ENCODE data around the gene OSBPL10. TPM values are rescaled to one million over a fixed set of nuclear protein-coding genes. Genes with fewer than 3 reads are reported as not detected.

OSBPL10 gene
- polyA plus RNA-seq, 1 donor from 2014 or later: 2.0 TPM

DNA sequence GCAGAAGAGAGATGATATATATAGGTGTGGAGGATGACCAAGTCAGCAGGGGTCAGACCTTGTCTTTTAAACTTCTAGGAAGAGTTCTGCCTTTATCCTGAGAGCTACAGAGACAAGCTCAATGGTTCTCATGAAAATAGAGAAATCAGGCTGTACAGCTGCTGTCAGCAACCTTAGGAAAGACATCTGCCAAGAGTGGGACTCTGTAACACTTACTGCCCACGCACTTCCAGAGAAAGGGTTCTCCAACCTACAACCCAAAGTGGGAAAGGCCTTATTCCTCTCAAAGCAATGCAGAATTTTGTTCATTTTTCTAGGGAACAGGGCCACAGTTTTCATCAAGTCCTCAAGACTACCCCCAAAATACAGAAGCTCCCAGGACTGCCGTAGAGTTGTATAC lies 309.6 kb downstream of the OSBPL10 start:
- no peak overlapping the region for H3K27ac ChIP-seq (ENCODE audit: low read length)
- no peaks in the 10 kb centered on the region for H3K36me3 ChIP-seq (ENCODE audit: insufficient read depth, low read length)
- no peaks in the 10 kb centered on the region for H4K20me1 ChIP-seq (ENCODE audit: insufficient read depth)
- no peak overlapping the region for H3K4me2 ChIP-seq (ENCODE audit: low read length)
- H3K9me2 ChIP-seq (ENCODE audit: insufficient read depth, low read length): no peaks in the 10 kb centered on the region
- no peak overlapping the region for H3K9ac ChIP-seq (ENCODE audit: low read length)
- H3K4me3 ChIP-seq (ENCODE audit: low read length): no peak overlapping the region
- no peaks in the 10 kb centered on the region for H3K79me2 ChIP-seq (replicated peaks; ENCODE audit: insufficient read depth, low read length)
- H2AFZ ChIP-seq (ENCODE audit: low read depth, low read length): no peak overlapping the region
- H3F3A ChIP-seq (ENCODE audit: insufficient read depth, low read length, poor library complexity, severe bottlenecking): no peaks in the 10 kb centered on the region
- no peaks in the 10 kb centered on the region for H3K27me3 ChIP-seq (ENCODE audit: insufficient read depth, low read depth, low read length)
- no peaks in the 10 kb centered on the region for H3K9me3 ChIP-seq (ENCODE audit: low read length)
- TF ChIP-seq, protein P1, sequence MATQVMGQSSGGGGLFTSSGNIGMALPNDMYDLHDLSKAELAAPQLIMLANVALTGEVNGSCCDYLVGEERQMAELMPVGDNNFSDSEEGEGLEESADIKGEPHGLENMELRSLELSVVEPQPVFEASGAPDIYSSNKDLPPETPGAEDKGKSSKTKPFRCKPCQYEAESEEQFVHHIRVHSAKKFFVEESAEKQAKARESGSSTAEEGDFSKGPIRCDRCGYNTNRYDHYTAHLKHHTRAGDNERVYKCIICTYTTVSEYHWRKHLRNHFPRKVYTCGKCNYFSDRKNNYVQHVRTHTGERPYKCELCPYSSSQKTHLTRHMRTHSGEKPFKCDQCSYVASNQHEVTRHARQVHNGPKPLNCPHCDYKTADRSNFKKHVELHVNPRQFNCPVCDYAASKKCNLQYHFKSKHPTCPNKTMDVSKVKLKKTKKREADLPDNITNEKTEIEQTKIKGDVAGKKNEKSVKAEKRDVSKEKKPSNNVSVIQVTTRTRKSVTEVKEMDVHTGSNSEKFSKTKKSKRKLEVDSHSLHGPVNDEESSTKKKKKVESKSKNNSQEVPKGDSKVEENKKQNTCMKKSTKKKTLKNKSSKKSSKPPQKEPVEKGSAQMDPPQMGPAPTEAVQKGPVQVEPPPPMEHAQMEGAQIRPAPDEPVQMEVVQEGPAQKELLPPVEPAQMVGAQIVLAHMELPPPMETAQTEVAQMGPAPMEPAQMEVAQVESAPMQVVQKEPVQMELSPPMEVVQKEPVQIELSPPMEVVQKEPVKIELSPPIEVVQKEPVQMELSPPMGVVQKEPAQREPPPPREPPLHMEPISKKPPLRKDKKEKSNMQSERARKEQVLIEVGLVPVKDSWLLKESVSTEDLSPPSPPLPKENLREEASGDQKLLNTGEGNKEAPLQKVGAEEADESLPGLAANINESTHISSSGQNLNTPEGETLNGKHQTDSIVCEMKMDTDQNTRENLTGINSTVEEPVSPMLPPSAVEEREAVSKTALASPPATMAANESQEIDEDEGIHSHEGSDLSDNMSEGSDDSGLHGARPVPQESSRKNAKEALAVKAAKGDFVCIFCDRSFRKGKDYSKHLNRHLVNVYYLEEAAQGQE (IDR thresholded peaks at IDR 0.05; ENCODE audit: borderline replicate concordance): no peak
- TF ChIP-seq SMC3 (conservative IDR thresholded peaks at IDR 0.05; ENCODE audit: poor library complexity): no peak
- TF ChIP-seq, protein P2, sequence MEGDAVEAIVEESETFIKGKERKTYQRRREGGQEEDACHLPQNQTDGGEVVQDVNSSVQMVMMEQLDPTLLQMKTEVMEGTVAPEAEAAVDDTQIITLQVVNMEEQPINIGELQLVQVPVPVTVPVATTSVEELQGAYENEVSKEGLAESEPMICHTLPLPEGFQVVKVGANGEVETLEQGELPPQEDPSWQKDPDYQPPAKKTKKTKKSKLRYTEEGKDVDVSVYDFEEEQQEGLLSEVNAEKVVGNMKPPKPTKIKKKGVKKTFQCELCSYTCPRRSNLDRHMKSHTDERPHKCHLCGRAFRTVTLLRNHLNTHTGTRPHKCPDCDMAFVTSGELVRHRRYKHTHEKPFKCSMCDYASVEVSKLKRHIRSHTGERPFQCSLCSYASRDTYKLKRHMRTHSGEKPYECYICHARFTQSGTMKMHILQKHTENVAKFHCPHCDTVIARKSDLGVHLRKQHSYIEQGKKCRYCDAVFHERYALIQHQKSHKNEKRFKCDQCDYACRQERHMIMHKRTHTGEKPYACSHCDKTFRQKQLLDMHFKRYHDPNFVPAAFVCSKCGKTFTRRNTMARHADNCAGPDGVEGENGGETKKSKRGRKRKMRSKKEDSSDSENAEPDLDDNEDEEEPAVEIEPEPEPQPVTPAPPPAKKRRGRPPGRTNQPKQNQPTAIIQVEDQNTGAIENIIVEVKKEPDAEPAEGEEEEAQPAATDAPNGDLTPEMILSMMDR (IDR thresholded peaks at IDR 0.05; ENCODE audit: poor library complexity, severe bottlenecking): no peak
- no peak for TF ChIP-seq MXI1 (conservative IDR thresholded peaks at IDR 0.05; ENCODE audit: poor library complexity, severe bottlenecking)
- no peak for TF ChIP-seq EP300 (conservative IDR thresholded peaks at IDR 0.05; ENCODE audit: poor library complexity, severe bottlenecking)

DNA sequence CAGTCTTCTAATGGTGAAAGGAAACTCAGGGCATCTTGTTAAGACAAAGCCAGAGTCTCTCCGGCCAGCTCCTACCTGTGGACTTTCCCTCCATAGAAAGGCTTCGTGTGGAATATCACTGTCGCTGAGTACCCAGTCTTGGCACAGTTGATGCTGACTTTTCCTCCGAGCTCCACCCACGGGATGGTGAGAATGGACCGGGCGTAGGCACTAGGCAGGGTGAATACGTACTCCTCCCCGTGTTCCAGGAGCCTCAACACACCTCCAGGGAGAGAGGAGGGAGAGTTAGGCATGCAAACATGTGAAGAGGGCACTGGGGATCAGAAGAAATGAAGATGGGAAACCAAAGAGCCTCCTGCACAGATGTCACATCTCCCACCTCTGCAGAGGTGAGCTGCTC lies 310.3 kb downstream of the OSBPL10 start:
- H3K4me3 ChIP-seq (ENCODE audit: low read length): no peak overlapping the region
- H3K36me3 ChIP-seq (ENCODE audit: insufficient read depth, low read length): no peaks in the 10 kb centered on the region
- no peaks in the 10 kb centered on the region for H3K9me2 ChIP-seq (ENCODE audit: insufficient read depth, low read length)
- no peaks in the 10 kb centered on the region for H3F3A ChIP-seq (ENCODE audit: insufficient read depth, low read length, poor library complexity, severe bottlenecking)
- no peaks in the 10 kb centered on the region for H3K27me3 ChIP-seq (ENCODE audit: insufficient read depth, low read depth, low read length)
- no peak overlapping the region for H3K4me2 ChIP-seq (ENCODE audit: low read length)
- H4K20me1 ChIP-seq (ENCODE audit: insufficient read depth): no peaks in the 10 kb centered on the region
- H3K79me2 ChIP-seq (replicated peaks; ENCODE audit: insufficient read depth, low read length): no peaks in the 10 kb centered on the region
- H3K9me3 ChIP-seq (ENCODE audit: low read length): no peaks in the 10 kb centered on the region
- no peak for TF ChIP-seq RAD21 (conservative IDR thresholded peaks at IDR 0.05)
- TF ChIP-seq EP300 (conservative IDR thresholded peaks at IDR 0.05; ENCODE audit: poor library complexity, severe bottlenecking): no peak
- TF ChIP-seq TAF1 (IDR thresholded peaks at IDR 0.05; ENCODE audit: low read depth): no peak
- TF ChIP-seq, protein P1 (IDR thresholded peaks at IDR 0.05; ENCODE audit: borderline replicate concordance): no peak
- TF ChIP-seq EZH2 (IDR thresholded peaks at IDR 0.05; ENCODE audit: borderline replicate concordance, insufficient read depth, low read length, poor library complexity, severe bottlenecking): no peak
- TF ChIP-seq SMC3 (conservative IDR thresholded peaks at IDR 0.05; ENCODE audit: poor library complexity): no peak
- TF ChIP-seq, protein P2 (IDR thresholded peaks at IDR 0.05; ENCODE audit: poor library complexity, severe bottlenecking): no peak
- no peak for TF ChIP-seq MXI1 (conservative IDR thresholded peaks at IDR 0.05; ENCODE audit: poor library complexity, severe bottlenecking)
- TF ChIP-seq POLR2AphosphoS5 (IDR thresholded peaks at IDR 0.05): no peak
- H3K27ac ChIP-seq (ENCODE audit: low read length): no peak overlapping the region
- H3K9ac ChIP-seq (ENCODE audit: low read length): no peak overlapping the region
- no peak overlapping the region for H2AFZ ChIP-seq (ENCODE audit: low read depth, low read length)

Data from neural cell (in vitro differentiated cells).